GM19463 (cell line): ENCODE results near the gene CGB7.
"Not testable (repeated sequence)": the region's sequence is repeated elsewhere in the genome, so short reads cannot be mapped to it uniquely, and the experiment has no call there.

Experiments
- ATAC-seq: cut with Tn5 transposase; IDR thresholded peaks from one replicate; pipeline ENCODE4 v1.9.1; 2021; ENCODE audit warnings: mild to moderate bottlenecking, moderate library complexity; ENCODE audit not compliant: unreplicated experiment

Gene CGB7

GRCh38 chr19:49073514-49074378, 16.2 kb upstream of the CGB7 start:
- ATAC-seq = no peak

DNA sequence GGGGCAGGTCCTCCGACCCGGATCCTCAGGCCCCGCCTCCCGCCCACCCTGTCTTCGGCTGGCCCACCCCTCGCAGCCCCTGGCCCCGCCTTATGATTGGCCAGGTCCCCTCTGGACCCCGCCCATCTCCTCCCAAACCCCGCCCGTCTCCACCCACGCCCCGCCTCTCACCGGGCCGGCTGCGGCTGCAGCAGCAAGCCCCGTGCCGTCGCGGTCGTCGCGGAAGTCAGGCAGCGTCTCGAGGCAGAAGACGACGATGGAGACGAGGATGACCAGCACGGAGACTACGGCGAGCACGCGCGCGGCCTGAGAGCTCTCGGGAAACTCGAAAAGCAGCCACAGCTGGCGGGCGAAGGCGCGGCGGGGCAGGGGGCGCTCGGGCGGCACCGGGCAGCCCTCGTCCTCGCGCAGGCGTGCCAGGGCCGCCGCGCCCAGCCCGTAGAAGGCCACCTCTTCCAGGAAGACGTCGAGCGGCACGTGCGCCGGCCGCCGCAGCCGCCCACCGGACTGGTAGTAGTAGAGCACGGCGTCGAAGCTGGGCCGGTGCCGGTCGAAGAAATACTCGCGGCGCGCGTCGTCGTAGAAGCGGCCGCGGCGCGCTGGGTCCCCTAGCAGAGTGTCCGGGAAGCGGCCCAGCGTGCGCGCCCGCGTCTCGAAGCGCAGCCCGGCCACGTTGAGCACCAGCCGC, 14.5 kb upstream of the CGB7 start:
- no peak for ATAC-seq

GRCh38 chr19:49070416-49070815, 12.9 kb upstream of the CGB7 start:
- ATAC-seq = no peak

DNA sequence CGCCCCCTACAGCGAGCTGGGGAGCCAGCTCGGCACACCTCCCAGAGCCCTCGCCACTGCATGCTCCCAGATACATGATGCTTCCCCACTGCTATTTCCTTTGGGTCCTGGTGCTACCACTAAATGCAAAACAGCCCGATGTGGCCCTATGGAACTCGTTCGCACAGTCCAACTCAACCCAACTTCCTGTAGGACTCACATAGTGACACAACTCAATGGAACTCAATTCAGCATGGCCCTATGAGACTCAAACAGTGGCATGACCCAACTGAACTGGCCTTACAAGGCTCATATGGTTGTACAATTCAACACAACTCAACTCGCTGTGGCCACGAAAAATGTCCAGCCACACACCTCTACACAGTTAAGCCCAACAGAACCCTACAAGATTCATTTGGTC, 11.5 kb upstream of the CGB7 start:
- no peak for ATAC-seq

DNA sequence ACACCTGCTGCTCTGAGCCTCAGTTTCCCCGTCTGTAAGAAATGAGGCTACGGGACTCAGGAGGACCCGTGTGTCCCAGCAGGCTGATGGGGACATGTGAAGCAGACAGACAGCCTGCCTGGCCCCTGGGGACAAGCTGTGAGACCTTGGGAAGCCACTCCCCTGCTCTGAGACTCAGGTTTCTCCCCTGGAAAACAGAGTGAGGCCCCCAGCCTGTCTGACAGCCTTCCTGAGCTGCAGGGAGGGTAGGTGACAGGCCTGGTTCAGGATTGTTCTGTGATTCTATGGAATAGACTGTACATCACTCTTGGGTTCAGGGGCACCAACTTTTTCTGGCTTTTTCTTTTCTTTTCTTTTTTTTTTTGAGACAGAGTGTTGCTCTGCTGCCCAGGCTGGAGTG, 10.0 kb upstream of the CGB7 start:
- ATAC-seq = no peak

DNA sequence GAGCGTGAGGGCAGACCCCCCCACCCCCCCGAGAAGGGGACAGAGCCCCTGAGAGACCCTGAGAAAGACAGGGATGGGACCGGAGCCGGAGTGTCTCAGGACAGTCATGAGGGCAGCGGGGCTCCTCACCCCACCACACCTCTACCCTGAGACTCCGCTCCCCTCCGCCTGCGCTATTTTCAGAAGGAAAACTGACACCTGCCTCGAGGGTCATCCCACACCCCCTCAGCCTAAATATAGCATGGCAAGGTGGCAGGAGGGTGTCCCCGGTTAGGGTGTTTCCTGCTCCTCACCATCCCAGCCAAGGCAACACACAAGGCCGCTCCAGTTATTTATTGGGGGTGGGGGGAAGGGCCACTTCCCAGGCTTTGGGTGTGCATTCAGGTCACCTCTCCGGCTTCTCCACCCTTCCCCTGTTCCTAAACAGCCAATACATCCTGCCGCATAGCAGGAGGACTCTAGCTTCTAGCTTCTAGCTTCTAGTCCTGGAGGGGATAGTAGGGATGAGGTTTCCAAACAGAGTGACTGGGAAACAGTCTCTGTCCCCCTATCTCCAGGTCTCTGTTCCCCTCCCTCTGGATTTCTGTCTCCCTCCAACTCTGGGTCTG, 8.5 kb upstream of the CGB7 start:
- no peak for ATAC-seq

DNA sequence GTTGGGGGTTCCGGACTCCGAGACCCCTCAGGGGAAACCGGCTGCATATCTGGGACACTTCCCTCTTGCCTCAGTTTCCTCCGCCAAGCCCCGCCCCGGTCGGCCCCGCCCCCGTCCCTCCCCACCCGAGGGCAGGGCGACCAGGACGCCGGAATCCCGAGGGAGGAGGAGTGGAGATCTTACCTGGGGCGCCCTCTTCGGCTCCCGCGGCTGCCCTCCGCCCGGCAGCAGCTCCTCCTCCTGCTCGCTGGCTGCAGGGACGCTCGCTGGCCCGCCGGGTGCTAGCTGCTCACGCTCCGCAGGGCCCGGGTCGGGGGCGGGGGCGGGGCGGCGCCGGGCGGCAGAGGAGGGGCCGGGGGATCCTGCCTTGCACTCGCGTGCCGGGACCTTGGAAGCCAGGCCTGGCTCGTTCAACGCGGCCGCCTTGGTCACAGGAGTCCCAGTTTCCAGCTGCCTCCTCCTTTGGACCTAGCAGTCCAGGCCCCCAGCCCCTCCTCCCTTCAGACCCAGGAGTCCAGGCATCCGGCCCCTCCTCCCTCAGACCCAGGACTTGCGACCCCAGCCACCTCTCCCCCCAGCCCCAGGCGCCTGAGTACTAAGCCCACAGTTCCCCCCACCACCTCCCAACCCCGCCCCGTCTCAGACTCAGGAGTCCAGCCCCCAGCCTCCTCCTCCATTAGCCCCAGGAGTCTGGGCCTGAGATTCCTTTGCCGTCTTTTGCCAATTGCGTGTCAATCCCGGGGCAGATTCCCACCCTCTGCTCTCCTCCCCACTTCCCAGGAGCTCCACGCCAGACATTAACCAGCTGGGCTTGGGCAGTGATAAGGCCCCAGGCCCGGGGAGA, 7.4 kb upstream of the CGB7 start, which contains the start of gene NTF4:
NTF4 (minus strand) TSS at position 51 of the 844 bp plus-strand sequence. CDS start 2,821 bp downstream, outside the sequence.
- ATAC-seq = no peak

GRCh38 chr19:49064029-49064629, 6.6 kb upstream of the CGB7 start:
- no peak for ATAC-seq

- no peak for ATAC-seq
Measured at GRCh38 chr19:49061445-49061844, 3.9 kb upstream of the CGB7 start.

GRCh38 chr19:49061000-49061399, 3.5 kb upstream of the CGB7 start:
- no peak for ATAC-seq

GRCh38 chr19:49059053-49059452, 1.5 kb upstream of the CGB7 start:
- no peak for ATAC-seq

- ATAC-seq = no peak
Measured at GRCh38 chr19:49058562-49058961, 1.0 kb upstream of the CGB7 start.

DNA sequence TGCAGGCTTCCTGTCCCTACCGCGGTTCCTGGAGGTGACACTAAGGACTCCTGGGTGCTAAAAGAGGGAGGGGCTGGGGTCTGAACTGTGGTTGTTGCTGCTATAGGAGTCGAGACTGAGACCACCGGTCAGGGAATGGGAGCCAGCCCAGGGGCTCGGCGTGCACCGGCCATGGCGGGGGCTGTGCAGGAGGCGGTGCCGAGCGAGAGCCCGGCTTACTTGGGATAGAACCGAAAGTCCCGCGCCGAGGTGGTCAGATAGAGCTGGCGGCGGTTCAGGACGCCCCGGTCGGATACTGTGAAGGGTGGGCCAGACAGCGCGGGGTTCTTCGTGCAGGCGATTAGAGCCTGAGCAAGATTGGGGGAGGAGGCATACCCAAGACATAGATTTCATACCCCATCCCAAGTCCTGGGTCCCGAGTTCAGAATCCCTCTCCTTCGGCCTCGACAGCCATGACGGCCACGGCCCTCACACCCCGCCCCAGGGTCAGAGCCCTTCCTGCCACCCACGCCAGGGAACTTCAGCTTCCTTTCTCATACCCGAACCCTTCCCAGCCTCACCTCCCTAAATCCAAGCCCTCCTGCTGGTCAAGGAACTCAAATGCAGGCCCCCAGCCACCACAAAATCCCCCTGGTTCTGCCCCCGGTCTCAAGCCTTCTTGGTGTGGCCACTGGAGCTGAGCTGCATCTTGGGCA, 500 bp downstream of the CGB7 start:
- not testable (repeated sequence) for ATAC-seq

DNA sequence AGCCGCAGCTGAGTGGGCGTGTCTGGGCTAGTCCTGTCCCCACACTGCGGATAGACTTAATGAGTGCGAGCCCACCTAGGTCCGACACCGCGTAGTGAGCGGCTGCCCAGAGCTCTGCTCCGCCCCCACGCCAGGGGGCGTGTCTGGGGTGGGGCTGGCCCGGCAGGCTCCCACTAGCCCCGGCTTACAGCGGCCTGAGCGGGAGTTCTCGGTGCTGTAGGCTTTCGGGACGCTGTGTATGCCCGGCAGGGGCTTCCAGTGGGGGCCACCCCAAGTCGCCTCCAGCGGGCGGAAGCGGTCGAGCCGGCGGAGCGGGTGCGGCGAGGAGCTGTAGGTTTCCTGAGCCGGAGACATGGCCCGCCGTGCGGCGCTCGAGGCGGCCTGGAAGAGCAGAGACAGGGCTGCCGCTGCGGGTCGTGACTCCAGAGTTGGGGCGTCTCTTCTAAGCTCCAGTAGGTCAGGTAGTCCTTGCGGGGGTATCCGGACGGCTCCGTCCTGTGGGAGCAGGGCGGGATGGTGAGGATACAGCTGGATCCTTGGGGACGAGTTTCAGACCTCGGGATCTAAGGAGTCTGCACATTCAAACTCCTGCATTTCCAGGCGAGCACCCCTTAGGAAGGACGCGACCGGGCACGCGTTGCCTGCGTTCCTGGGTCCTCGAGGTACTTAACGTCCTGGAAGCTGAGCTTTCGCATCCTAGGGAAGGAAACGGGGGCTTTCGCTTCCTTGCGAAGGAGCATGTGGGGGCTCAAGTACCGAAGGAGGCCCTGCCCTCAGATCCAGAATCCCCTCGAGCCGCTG, 1.2 kb downstream of the CGB7 start:
- ATAC-seq = peak; percentile 53

DNA sequence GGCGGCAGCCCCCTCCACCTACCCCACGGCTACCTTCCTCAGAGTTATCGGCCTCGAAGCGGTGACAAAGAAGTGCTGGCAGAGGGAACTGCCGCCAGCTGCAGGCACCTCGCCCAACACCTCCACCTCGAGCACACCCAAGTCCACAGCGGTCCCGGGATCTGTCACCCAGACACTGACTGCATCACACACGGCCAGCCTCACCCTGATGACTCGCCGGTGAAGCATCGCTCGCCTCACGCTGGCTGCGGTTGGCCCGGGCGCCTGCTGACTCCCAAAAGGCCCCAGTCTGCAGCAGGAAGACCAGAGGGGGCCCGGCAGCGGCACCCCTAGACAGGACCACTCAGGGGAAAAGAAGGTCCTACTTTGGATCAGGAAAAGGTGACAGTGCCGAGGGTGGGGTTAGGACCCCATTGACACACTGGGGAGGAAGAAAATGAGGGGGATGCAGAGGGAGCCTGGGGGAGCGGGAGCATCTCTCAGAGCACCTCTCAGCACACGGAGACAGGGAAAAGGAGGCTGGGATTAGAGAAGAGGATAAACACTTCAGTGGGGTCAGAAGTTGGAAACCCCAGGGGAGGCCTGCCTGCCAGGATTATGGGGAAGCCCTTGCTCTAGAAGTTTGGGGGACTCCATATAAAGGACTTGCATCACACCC, 7.0 kb downstream of the CGB7 start:
- not testable (repeated sequence) for ATAC-seq

- ATAC-seq = not testable (repeated sequence)
Measured at GRCh38 chr19:49049834-49050233, 7.7 kb downstream of the CGB7 start.

DNA sequence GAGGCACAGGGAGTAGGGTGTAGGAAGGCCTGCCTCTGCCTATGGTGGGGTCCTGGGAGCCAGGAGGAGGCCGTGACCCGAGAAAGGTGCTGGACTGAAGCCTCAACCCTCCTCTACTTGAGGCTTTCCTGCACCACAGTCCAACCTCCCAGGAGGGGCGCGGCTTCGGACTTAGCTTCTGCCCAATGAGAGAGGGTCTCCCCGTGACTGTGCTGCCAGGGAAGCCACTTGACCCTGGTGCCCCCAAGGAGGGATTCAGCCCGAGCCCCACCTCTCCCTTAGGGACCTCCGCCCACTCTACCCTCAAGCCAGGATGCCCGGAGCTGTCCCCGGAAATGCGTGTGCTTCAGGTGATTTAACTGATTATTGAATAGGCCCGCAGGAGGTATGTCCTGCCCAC, 8.5 kb downstream of the CGB7 start, which contains the start of gene CGB8:
CGB8 (minus strand) TSS at position 101 of the 400 bp plus-strand sequence. CDS start 372 bp downstream, outside the sequence.
- not testable (repeated sequence) for ATAC-seq

GRCh38 chr19:49043548-49043947, 14.0 kb downstream of the CGB7 start, which contains the start of gene CGB5:
Gene CGB5 (plus strand): TSS chr19:49043848. CDS start chr19:49044210, 362 bp downstream.
- ATAC-seq = not testable (repeated sequence)
